PC-3 (cell line): ENCODE data around the gene HMG20A. TPM values are rescaled to one million over a fixed set of nuclear protein-coding genes. Genes with fewer than 3 reads are reported as not detected.

Source experiments
- ATAC-seq: fragments of 200-7000 bp; cut with Tn5 transposase; 2 replicates; pipeline ENCODE4 v1.9.1; 2020; ENCODE audit warnings: mild to moderate bottlenecking, moderate library complexity
- BruUV-seq: library from RNA; stranded (reverse); fragments of 400-500 nt; replicated peaks from 2 replicates; lab custom pipeline; 2021; lab: Mats Ljungman, UMichigan
- CTCF ChIA-PET: fragments of 300-600 bp; sonication (Branson Sonifier 250); formaldehyde crosslinking; loops from one replicate; lab custom pipeline; 2022; ENCODE audit warnings: antibody characterized with exemption; lab: Charles Lee
- POLR2A ChIA-PET: fragments of 300-600 bp; sonication (Branson Sonifier 250); formaldehyde crosslinking; loops from one replicate; lab custom pipeline; 2022; ENCODE audit warnings: antibody characterized with exemption; ENCODE audit not compliant: unreplicated experiment; lab: Charles Lee
- DNase-seq: peaks from one replicate; pipeline ENCODE4 v3.0.0-alpha.2; 2015
- H2AFZ ChIP-seq: fragments of 300-600 bp; sonication (generic); 2 replicates; pipeline ENCODE4 v1.6.0; 2016; ENCODE audit warnings: antibody characterized with exemption, low read length
- H3F3A ChIP-seq: fragments of 300-600 bp; sonication (generic); one replicate; pipeline ENCODE4 v1.6.0; 2017; ENCODE audit warnings: antibody characterized with exemption, low read length, control low read depth, mild to moderate bottlenecking; ENCODE audit not compliant: unreplicated experiment
- H3K27ac ChIP-seq: fragments of 300-600 bp; sonication (generic); 2 replicates; pipeline ENCODE4 v1.5.1; 2016; ENCODE audit warnings: mild to moderate bottlenecking, low read length
- H3K27me3 ChIP-seq: fragments of 300-600 bp; sonication (generic); 2 replicates; pipeline ENCODE4 v1.6.1; 2016; ENCODE audit warnings: low read length, mixed read lengths
- H3K36me3 ChIP-seq: fragments of 300-600 bp; sonication (generic); 2 replicates; pipeline ENCODE4 v1.6.1; 2016; ENCODE audit warnings: low read depth, mixed run types, low read length, mixed read lengths
- H3K4me1 ChIP-seq: fragments of 300-600 bp; sonication (generic); 2 replicates; pipeline ENCODE4 v1.5.1; 2016; ENCODE audit warnings: low read length; ENCODE audit not compliant: insufficient read depth
- H3K4me2 ChIP-seq: fragments of 300-600 bp; sonication (generic); 2 replicates; pipeline ENCODE4 v1.6.0; 2016; ENCODE audit warnings: low read length
- H3K4me3 ChIP-seq: fragments of 300-600 bp; sonication (generic); 2 replicates; pipeline ENCODE4 v1.5.1; 2016; ENCODE audit warnings: mild to moderate bottlenecking, low read length, mixed read lengths
- H3K79me2 ChIP-seq: fragments of 300-600 bp; sonication (generic); 2 replicates; pipeline ENCODE4 v1.6.1; 2017; ENCODE audit warnings: low read length, mixed read lengths
- H3K9ac ChIP-seq: fragments of 300-600 bp; sonication (generic); 2 replicates; pipeline ENCODE4 v1.6.0; 2016; ENCODE audit warnings: mild to moderate bottlenecking, low read length
- H3K9me2 ChIP-seq: fragments of 300-600 bp; sonication (generic); replicated peaks from 2 replicates; pipeline ENCODE4 v1.6.1; 2016; ENCODE audit warnings: mixed run types, low read length, mixed read lengths
- H3K9me3 ChIP-seq: fragments of 300-600 bp; sonication (generic); 2 replicates; pipeline ENCODE4 v1.6.1; 2016; ENCODE audit warnings: low read length, mixed read lengths
- H4K20me1 ChIP-seq: fragments of 300-600 bp; sonication (generic); 2 replicates; pipeline ENCODE4 v1.6.1; 2016; ENCODE audit warnings: low read length, mixed read lengths
- CTCF ChIP-seq: fragments of 300-600 bp; sonication (generic); conservative IDR thresholded peaks from 2 replicates; pipeline ENCODE4 v1.5.1; 2017; ENCODE audit warnings: antibody characterized with exemption, low read depth, mild to moderate bottlenecking, low read length
- EZH2 ChIP-seq: fragments of 300-600 bp; sonication (generic); IDR thresholded peaks from one replicate; pipeline ENCODE4 v1.6.1; 2017; ENCODE audit warnings: antibody characterized with exemption, mild to moderate bottlenecking, low read length; ENCODE audit not compliant: unreplicated experiment
- EZH2phosphoT487 ChIP-seq: fragments of 300-600 bp; sonication (generic); IDR thresholded peaks from 2 replicates; pipeline ENCODE4 v1.6.1; 2018; ENCODE audit warnings: mild to moderate bottlenecking, antibody characterized with exemption, low read length, borderline replicate concordance
- intact Hi-C: fragments of 100-400 bp; cut with micrococcal nuclease; formaldehyde crosslinking; loops from 2 replicates; pipeline ENCODE4 v1.9.0; 2023
- total RNA-seq: library from RNA; depleted of rRNA; stranded (reverse); fragments of >200 nt; gene quantifications from 2 replicates; pipeline ENCODE4 v1.2.3, GENCODE V29; 2014

Gene HMG20A
- total RNA-seq, 1 experiment from 2014 or later: 17.6 TPM

DNA sequence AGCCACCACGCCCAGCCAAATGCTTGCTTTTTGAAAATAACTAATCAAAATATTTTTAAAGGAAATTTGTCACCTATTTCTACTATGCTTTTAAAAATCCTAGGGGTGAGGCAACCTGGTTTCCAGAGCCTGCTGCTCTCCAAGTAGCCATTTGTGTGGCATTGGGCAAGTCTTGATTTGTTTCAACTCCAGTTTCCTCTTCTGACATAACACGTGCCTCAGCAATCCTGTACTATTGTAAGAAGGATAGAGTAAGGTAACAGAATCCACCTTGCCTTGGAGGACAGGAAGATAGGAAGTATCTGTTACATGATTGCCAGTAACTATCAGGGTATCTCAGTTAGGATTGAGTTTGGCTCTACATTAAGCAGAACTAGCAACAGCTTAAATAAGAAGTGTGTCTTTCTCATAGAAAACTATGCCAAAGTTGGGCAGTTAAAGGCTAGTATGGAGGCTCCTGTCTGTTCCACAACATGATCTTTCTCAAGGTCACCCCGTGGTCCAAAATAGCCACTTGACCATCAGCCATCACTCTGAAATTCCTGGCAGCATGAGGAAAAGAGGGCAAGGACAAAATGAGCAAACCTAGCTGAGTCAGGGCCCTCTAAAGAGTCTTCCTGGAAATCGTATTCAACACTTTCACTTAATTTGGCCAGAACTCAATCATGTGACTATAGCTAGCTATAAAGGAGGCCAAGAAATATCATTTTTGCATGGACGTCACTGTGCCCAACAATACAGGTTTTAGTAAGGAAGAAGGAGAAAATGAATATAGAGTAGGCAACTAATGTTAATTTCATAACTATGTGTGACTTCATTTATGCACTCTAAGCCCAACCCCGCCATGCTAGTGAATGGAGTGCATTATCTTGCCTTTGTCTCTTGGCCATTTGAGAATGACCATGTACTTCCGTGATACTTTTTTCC lies 66.1 kb downstream of the HMG20A start:
- no peak overlapping the region for H3K9ac ChIP-seq
- peaks cover 11% of the 10 kb centered on the region; the same call in 1 of the 2 replicates for H3K4me1 ChIP-seq
- no peaks in the 10 kb centered on the region for H4K20me1 ChIP-seq
- no peak overlapping the region for H3K27ac ChIP-seq
- POLR2A ChIA-PET: no interaction called here
- H3K9me3 ChIP-seq: no peaks in the 10 kb centered on the region
- H3K79me2 ChIP-seq: no peaks in the 10 kb centered on the region
- H3K9me2 ChIP-seq: no peaks in the 10 kb centered on the region
- intact Hi-C loops: no loop called here
- no peaks in the 10 kb centered on the region for H3F3A ChIP-seq
- no peak for ATAC-seq
- no peak for TF ChIP-seq EZH2phosphoT487
- no peak for TF ChIP-seq EZH2
- TF ChIP-seq CTCF: no peak
- no peaks in the 10 kb centered on the region for H3K27me3 ChIP-seq
- H2AFZ ChIP-seq: no peak overlapping the region
- no TSS peak for BruUV-seq
- no peak overlapping the region for H3K4me3 ChIP-seq
- no peak overlapping the region for H3K4me2 ChIP-seq
- peaks cover 7% of the 10 kb centered on the region; the same call in 1 of the 2 replicates for H3K36me3 ChIP-seq
- no peak for DNase-seq
- CTCF ChIA-PET: no interaction called here

GRCh38 chr15:77487469-77487842 lies 66.8 kb downstream of the HMG20A start:
- no peaks in the 10 kb centered on the region for H3K9me3 ChIP-seq
- ChIA-PET CTCF (no interaction called here), POLR2A (no interaction called here)
- H3K79me2 ChIP-seq: no peaks in the 10 kb centered on the region
- no peak overlapping the region for H3K4me3 ChIP-seq
- ATAC-seq (no peak), DNase-seq (no peak)
- TF ChIP-seq EZH2 (no peak), CTCF (no peak), EZH2phosphoT487 (no peak)
- H3K9ac ChIP-seq: no peak overlapping the region
- no peak overlapping the region for H3K27ac ChIP-seq
- H3F3A ChIP-seq: no peaks in the 10 kb centered on the region
- H3K36me3 ChIP-seq: peaks cover 7% of the 10 kb centered on the region; the same call in 1 of the 2 replicates
- peaks cover 8% of the 10 kb centered on the region; the same call in 1 of the 2 replicates for H3K4me1 ChIP-seq
- no peaks in the 10 kb centered on the region for H3K27me3 ChIP-seq
- no TSS peak for BruUV-seq
- no peak overlapping the region for H3K4me2 ChIP-seq
- no peak overlapping the region for H2AFZ ChIP-seq
- no peaks in the 10 kb centered on the region for H3K9me2 ChIP-seq
- H4K20me1 ChIP-seq: no peaks in the 10 kb centered on the region
- intact Hi-C loops: no loop called here

- H3K36me3 ChIP-seq: peaks cover 7% of the 10 kb centered on the region; the same call in 1 of the 2 replicates
- ChIA-PET POLR2A (no interaction called here), CTCF (no interaction called here)
- H3K9ac ChIP-seq: no peak overlapping the region
- no peak overlapping the region for H2AFZ ChIP-seq
- no peaks in the 10 kb centered on the region for H3K79me2 ChIP-seq
- ATAC-seq: no peak
- intact Hi-C loops: no loop called here
- H3K4me1 ChIP-seq: peaks cover 3% of the 10 kb centered on the region; the same call in 1 of the 2 replicates
- H3K4me3 ChIP-seq: no peak overlapping the region
- no peaks in the 10 kb centered on the region for H4K20me1 ChIP-seq
- DNase-seq: no peak
- H3K9me3 ChIP-seq: no peaks in the 10 kb centered on the region
- no peak overlapping the region for H3K4me2 ChIP-seq
- no peak overlapping the region for H3K27ac ChIP-seq
- H3K9me2 ChIP-seq: no peaks in the 10 kb centered on the region
- no peaks in the 10 kb centered on the region for H3F3A ChIP-seq
- BruUV-seq: no TSS peak
- TF ChIP-seq EZH2phosphoT487 (no peak), CTCF (no peak), EZH2 (no peak)
- no peaks in the 10 kb centered on the region for H3K27me3 ChIP-seq
These were observed 67.2 kb downstream of the HMG20A start for GRCh38 chr15:77487888-77488287.
